ENCODE results near the gene EIF4H.

DNA sequence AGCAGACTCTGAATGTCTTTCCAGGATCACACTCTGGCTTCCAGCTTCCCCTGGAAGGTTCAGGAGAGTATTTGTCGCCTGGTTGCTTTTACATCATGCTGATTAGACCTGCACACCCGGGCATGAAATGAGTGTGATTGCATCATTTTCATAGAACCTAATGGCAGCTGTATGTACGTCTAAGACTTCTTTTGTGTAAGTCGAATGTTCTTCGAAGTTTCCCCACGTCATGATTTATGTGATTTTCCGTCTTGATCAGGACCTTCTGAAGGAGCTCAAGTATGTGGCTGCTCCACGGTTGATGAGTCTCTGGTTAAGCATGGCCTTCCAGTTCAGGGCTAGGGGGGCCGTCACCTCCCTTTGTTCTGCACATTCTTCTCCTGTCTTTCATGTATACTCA, 4.5 kb downstream of the EIF4H start:
- TF ChIP-seq CTCF (IDR thresholded peaks at IDR 0.05) (no peak), POLR2A (IDR thresholded peaks at IDR 0.05) (no peak)
